Measurements from ENCODE around the gene SIX3. TPM values are rescaled to one million over a fixed set of nuclear protein-coding genes. Genes with fewer than 3 reads are reported as not detected.

Gene SIX3
- polyA plus RNA-seq, 1 experiment, result not detected

- no peak for DNase-seq (ENCODE audit: low read depth)
These were observed 10.2 kb downstream of the SIX3 start for GRCh38 chr2:44951714-44952113.

GRCh38 chr2:44952143-44952805 lies 10.8 kb downstream of the SIX3 start:
- CTCF ChIA-PET, result interaction anchor here (0.9 to 1.3 kb wide), 2 partner anchors 14 to 557 kb away, joined by 3 to 4 read pairs; no protein-coding TSS in a partner anchor
- Histone ChIP-seq H3K27me3 (ENCODE audit: control insufficient read depth, insufficient read depth, low read length) (peaks cover 54% of the 10 kb centered on the region), H3K4me3 (ENCODE audit: low read depth, low read length) (peak overlapping the region; percentile 10), H3K36me3 (ENCODE audit: control insufficient read depth, insufficient read depth, low read length) (no peaks in the 10 kb centered on the region)
- peak; percentile 71 for TF ChIP-seq CTCF (IDR thresholded peaks at IDR 0.05; ENCODE audit: insufficient read depth, low read depth, low read length)
- DNase-seq (ENCODE audit: low read depth), result no peak
- POLR2A ChIA-PET, result no interaction called here

More at GRCh38 chr2:44951714-44952113, 10.2 kb downstream of the SIX3 start:
- peaks cover 54% of the 10 kb centered on the region for H3K27me3 ChIP-seq (ENCODE audit: control insufficient read depth, insufficient read depth, low read length)
- H3K4me3 ChIP-seq (ENCODE audit: low read depth, low read length), result no peak overlapping the region
- ChIA-PET CTCF (interaction anchor here (1.4 kb wide), 1 partner anchor 13 kb away, joined by 3 read pairs; no protein-coding TSS in a partner anchor), POLR2A (no interaction called here)
- TF ChIP-seq CTCF (IDR thresholded peaks at IDR 0.05; ENCODE audit: insufficient read depth, low read depth, low read length), result no peak
- H3K36me3 ChIP-seq (ENCODE audit: control insufficient read depth, insufficient read depth, low read length), result no peaks in the 10 kb centered on the region

GRCh38 chr2:44952806-44953498 lies 11.4 kb downstream of the SIX3 start:
- peak overlapping the region; percentile 10; the same call in 1 of the 2 replicates for H3K4me3 ChIP-seq (ENCODE audit: low read depth, low read length)
- TF ChIP-seq CTCF (IDR thresholded peaks at IDR 0.05; ENCODE audit: insufficient read depth, low read depth, low read length), result no peak
- DNase-seq (ENCODE audit: low read depth), result no peak
- no peaks in the 10 kb centered on the region for H3K36me3 ChIP-seq (ENCODE audit: control insufficient read depth, insufficient read depth, low read length)
- ChIA-PET POLR2A (no interaction called here), CTCF (interaction anchor here (0.9 to 1.3 kb wide), 2 partner anchors 15 to 557 kb away, joined by 3 to 4 read pairs; no protein-coding TSS in a partner anchor)
- H3K27me3 ChIP-seq (ENCODE audit: control insufficient read depth, insufficient read depth, low read length), result peaks cover 54% of the 10 kb centered on the region

GRCh38 chr2:44953499-44953883 lies 12.0 kb downstream of the SIX3 start:
- no peak overlapping the region for H3K4me3 ChIP-seq (ENCODE audit: low read depth, low read length)
- DNase-seq (ENCODE audit: low read depth), result no peak
- POLR2A ChIA-PET, result no interaction called here
- H3K36me3 ChIP-seq (ENCODE audit: control insufficient read depth, insufficient read depth, low read length), result no peaks in the 10 kb centered on the region
- TF ChIP-seq CTCF (IDR thresholded peaks at IDR 0.05; ENCODE audit: insufficient read depth, low read depth, low read length), result no peak
- CTCF ChIA-PET, result interaction anchor here (1.3 to 6.5 kb wide), 3 partner anchors 473 to 562 kb away, joined by 4 to 94 read pairs (median 56); no protein-coding TSS in a partner anchor
- H3K27me3 ChIP-seq (ENCODE audit: control insufficient read depth, insufficient read depth, low read length), result peaks cover 54% of the 10 kb centered on the region

- POLR2A ChIA-PET, result no interaction called here
- CTCF ChIA-PET, result interaction anchor here (0.5 to 6.5 kb wide), 17 partner anchors 10 to 910 kb away, joined by 3 to 94 read pairs (median 5); no protein-coding TSS in a partner anchor
- H3K36me3 ChIP-seq (ENCODE audit: control insufficient read depth, insufficient read depth, low read length), result no peaks in the 10 kb centered on the region
- no peak for TF ChIP-seq CTCF (IDR thresholded peaks at IDR 0.05; ENCODE audit: insufficient read depth, low read depth, low read length)
- no peak overlapping the region for H3K4me3 ChIP-seq (ENCODE audit: low read depth, low read length)
- peaks cover 45% of the 10 kb centered on the region for H3K27me3 ChIP-seq (ENCODE audit: control insufficient read depth, insufficient read depth, low read length)
- DNase-seq (ENCODE audit: low read depth), result no peak
These were observed 13.0 kb downstream of the SIX3 start for GRCh38 chr2:44954447-44954888.

Data from BJ (cell line).